ENCODE results near the gene ZFYVE28. TPM values are rescaled to one million over a fixed set of nuclear protein-coding genes. Genes with fewer than 3 reads are reported as not detected.

Gene ZFYVE28
- total RNA-seq, 1 experiment from 2014 or later = 0.82 TPM

GRCh38 chr4:2378898-2379297 is 39.5 kb downstream of the ZFYVE28 start:
- intact Hi-C loops (cut with micrococcal nuclease; ENCODE audit: unreplicated experiment) = no loop called here
- H3K27me3 ChIP-seq (replicated peaks; ENCODE audit: control insufficient read depth, insufficient read depth, low read length) = no peaks in the 10 kb centered on the region
- H3K4me1 ChIP-seq = no peaks in the 10 kb centered on the region
- Mint-ChIP-seq H3K27me3 (ENCODE audit: insufficient read depth, unreplicated experiment) (no peaks in the 10 kb centered on the region), H3K4me3 (ENCODE audit: unreplicated experiment) (no peak overlapping the region), H3K36me3 (ENCODE audit: insufficient read depth, unreplicated experiment) (no peaks in the 10 kb centered on the region), H3K9me3 (ENCODE audit: unreplicated experiment) (no peaks in the 10 kb centered on the region), H3K27ac (ENCODE audit: unreplicated experiment) (no peak overlapping the region), H3K4me1 (ENCODE audit: low read depth, unreplicated experiment) (no peaks in the 10 kb centered on the region)
- ChIA-PET CTCF (no interaction called here), POLR2A (no interaction called here)
- DNase-seq = no peak
- H3K9me3 ChIP-seq = no peaks in the 10 kb centered on the region
- no peak for TF ChIP-seq CTCF (IDR thresholded peaks at IDR 0.05; ENCODE audit: insufficient read depth in 1 of 2, low read depth in 1 of 2, low read length in 1 of 2, severe bottlenecking in 1 of 2, unreplicated experiment in 1 of 2)
- no peaks in the 10 kb centered on the region for H3K36me3 ChIP-seq (ENCODE audit: control insufficient read depth, insufficient read depth, low read length)
- no peak overlapping the region for H3K4me3 ChIP-seq (ENCODE audit: low read depth, low read length)
- BruUV-seq (replicated peaks) = no TSS peak

- Histone ChIP-seq H3K9me3 (no peaks in the 10 kb centered on the region), H3K4me3 (ENCODE audit: low read depth, low read length) (no peak overlapping the region), H3K36me3 (ENCODE audit: control insufficient read depth, insufficient read depth, low read length) (no peaks in the 10 kb centered on the region), H3K27me3 (replicated peaks; ENCODE audit: control insufficient read depth, insufficient read depth, low read length) (no peaks in the 10 kb centered on the region), H3K4me1 (no peaks in the 10 kb centered on the region)
- ChIA-PET CTCF (no interaction called here), POLR2A (no interaction called here)
- Mint-ChIP-seq H3K9me3 (ENCODE audit: unreplicated experiment) (no peaks in the 10 kb centered on the region), H3K36me3 (ENCODE audit: insufficient read depth, unreplicated experiment) (no peaks in the 10 kb centered on the region), H3K27me3 (ENCODE audit: insufficient read depth, unreplicated experiment) (no peaks in the 10 kb centered on the region), H3K4me3 (ENCODE audit: unreplicated experiment) (no peak overlapping the region), H3K27ac (ENCODE audit: unreplicated experiment) (no peak overlapping the region), H3K4me1 (ENCODE audit: low read depth, unreplicated experiment) (no peaks in the 10 kb centered on the region)
- no peak for DNase-seq
- BruUV-seq (replicated peaks) = no TSS peak
- no peak for TF ChIP-seq CTCF (IDR thresholded peaks at IDR 0.05; ENCODE audit: insufficient read depth in 1 of 2, low read depth in 1 of 2, low read length in 1 of 2, severe bottlenecking in 1 of 2, unreplicated experiment in 1 of 2)
- intact Hi-C loops (cut with micrococcal nuclease; ENCODE audit: unreplicated experiment) = no loop called here
Observed at GRCh38 chr4:2378401-2378800, 40.0 kb downstream of the ZFYVE28 start.

GRCh38 chr4:2377241-2377640 is 41.2 kb downstream of the ZFYVE28 start:
- H3K4me3 Mint-ChIP-seq (ENCODE audit: unreplicated experiment) = no peak overlapping the region
- no peaks in the 10 kb centered on the region for H3K27me3 Mint-ChIP-seq (ENCODE audit: insufficient read depth, unreplicated experiment)
- intact Hi-C loops (cut with micrococcal nuclease; ENCODE audit: unreplicated experiment) = no loop called here
- H3K4me1 Mint-ChIP-seq (ENCODE audit: low read depth, unreplicated experiment) = no peaks in the 10 kb centered on the region
- H3K27ac Mint-ChIP-seq (ENCODE audit: unreplicated experiment) = no peak overlapping the region
- BruUV-seq (replicated peaks) = no TSS peak
- no peak for DNase-seq
- H3K9me3 ChIP-seq = no peaks in the 10 kb centered on the region
- no peaks in the 10 kb centered on the region for H3K36me3 ChIP-seq (ENCODE audit: control insufficient read depth, insufficient read depth, low read length)
- CTCF ChIA-PET = no interaction called here
- no peak for TF ChIP-seq CTCF (IDR thresholded peaks at IDR 0.05; ENCODE audit: insufficient read depth in 1 of 2, low read depth in 1 of 2, low read length in 1 of 2, severe bottlenecking in 1 of 2, unreplicated experiment in 1 of 2)
- H3K4me3 ChIP-seq (ENCODE audit: low read depth, low read length) = no peak overlapping the region
- POLR2A ChIA-PET = no interaction called here
- no peaks in the 10 kb centered on the region for H3K27me3 ChIP-seq (replicated peaks; ENCODE audit: control insufficient read depth, insufficient read depth, low read length)
- no peaks in the 10 kb centered on the region for H3K36me3 Mint-ChIP-seq (ENCODE audit: insufficient read depth, unreplicated experiment)
- no peaks in the 10 kb centered on the region for H3K4me1 ChIP-seq
- no peaks in the 10 kb centered on the region for H3K9me3 Mint-ChIP-seq (ENCODE audit: unreplicated experiment)

All from Caco-2 (cell line).